IPS-18c (cell line): ENCODE results near the gene S100A13.

ENCODE experiments used
- H3K4me3 ChIP-seq: 2 replicates; pipeline ENCODE4 v1.7.0; 2013; ENCODE audit warnings: low read depth, mild to moderate bottlenecking, low read length, moderate library complexity; ENCODE audit not compliant: insufficient read depth
- H3K9me3 ChIP-seq: one replicate; pipeline ENCODE4 v1.6.1; 2013; ENCODE audit warnings: mild to moderate bottlenecking, low read length, moderate library complexity; ENCODE audit not compliant: control insufficient read depth, insufficient read depth

Gene S100A13

DNA sequence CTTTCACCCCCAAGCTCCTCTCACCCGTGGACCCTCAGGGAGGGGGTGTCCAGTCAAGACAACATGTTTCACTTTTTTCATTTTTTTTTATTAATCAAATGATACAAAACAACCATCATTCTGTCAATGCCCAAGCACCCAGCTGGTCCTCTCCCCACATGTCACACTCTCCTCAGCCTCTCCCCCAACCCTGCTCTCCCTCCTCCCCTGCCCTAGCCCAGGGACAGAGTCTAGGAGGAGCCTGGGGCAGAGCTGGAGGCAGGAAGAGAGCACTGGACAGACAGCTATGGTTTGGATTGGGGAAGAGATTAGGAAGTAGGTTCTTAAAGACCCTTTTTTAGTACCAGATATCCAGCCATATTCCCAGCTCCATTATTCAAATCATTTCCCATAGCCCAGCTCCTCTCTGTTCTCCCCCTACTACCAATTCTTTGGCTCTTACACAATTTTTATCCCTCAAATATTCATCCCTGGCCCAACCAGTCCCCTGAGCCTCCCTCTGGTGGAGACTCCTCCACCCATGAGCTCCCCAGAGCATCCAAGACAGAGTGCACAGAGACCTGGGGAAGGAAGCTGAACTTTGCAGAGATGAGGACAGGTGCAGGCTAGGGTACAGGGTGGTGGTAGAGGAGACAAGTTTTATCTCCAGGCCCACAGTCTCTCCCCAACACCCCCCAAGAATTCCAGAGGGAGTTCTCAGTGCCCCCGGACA, 13.0 kb downstream of the S100A13 start:
- Histone ChIP-seq H3K9me3 (no peaks in the 10 kb centered on the region), H3K4me3 (no peak overlapping the region)

DNA sequence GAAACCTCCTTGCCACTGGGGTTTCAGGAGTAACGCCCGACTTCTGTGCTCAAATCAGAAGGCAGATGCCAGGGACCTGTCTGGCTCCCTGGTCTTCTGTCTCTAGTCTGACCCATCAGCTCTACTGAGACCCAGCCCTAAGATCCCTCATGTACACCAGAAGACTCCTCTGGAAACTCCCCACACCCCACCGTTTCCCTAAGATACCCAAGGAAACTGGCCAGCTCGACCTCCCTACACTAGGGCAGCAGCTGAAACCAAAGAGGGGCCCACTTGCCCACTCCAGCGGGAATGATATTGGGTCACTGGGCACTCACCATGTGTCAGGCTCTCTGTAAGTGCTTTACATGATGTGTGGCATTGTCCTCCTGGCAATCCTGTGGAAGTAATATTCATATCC, 13.9 kb downstream of the S100A13 start:
- H3K4me3 ChIP-seq: no peak overlapping the region

DNA sequence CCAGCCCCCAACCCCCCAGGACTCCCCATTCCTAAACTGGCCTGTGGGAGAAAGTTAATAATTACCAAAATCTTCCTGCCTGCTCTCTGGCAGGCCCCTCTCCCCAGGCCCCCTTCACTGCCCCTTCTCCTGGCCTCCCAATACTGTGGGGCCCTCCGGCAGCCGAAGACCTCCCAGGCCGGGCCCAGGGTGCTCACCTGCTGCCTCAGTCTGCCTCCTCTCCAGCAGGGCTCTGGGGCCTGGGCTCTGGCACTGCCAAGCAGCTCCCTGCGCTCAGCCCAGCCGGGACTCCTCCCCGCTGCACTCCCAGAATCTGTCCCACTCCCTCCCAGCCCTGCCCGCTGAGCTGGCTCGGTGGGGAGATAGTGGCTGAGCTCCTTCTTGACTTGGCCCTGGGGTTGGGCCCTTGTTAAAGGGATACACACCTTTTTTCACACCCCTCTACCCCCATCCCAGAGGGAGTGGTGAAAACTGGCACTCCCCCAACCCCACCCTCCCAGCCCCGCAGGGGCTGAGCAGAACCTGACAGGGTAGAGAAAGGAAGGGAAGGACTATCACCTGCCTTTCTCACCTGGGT, 14.5 kb downstream of the S100A13 start, which contains the start of gene S100A16:
TSS of gene S100A16 (minus strand) at position 383 of the 577 bp plus-strand sequence. CDS start 4,986 bp downstream, outside the sequence.
- Histone ChIP-seq H3K4me3 (peak within 1 kb of the TSS; percentile 34), H3K9me3 (no peaks in the 10 kb centered on the region)

More for the DNA sequence above, 13.9 kb downstream of the S100A13 start:
- no peaks in the 10 kb centered on the region for H3K9me3 ChIP-seq

DNA sequence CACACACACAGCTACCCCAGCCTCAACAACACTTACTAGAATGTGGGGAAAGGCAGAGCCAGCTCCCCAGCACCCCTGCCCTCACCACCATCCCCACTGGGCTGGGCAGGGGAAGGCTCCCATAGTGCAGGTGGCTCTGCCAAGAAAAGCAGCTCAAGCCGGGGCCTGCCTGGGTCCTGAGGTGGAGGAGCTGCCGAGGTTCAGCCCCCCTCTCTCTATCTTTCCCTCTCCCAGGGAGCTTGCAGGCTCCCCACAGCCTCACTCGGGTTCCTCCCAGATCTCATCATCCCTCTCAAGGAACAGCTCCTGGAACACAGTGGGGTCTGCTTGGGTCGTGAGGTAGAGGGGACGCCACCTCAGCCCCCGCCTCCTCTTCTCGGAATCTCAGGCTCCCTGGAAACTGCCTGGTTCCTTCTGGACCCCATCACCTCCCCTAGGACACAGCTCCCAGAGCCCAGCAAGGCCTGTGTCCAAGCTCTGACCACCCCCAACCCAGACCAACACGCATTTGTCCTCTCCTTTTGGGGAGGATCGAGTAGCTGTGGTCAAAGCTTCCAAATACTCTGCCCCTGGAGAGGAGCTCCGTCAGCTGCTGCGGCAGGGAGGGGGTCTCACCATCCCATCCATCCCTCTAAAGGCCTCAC, 15.1 kb downstream of the S100A13 start:
- peak overlapping the region; percentile 34 for H3K4me3 ChIP-seq

DNA sequence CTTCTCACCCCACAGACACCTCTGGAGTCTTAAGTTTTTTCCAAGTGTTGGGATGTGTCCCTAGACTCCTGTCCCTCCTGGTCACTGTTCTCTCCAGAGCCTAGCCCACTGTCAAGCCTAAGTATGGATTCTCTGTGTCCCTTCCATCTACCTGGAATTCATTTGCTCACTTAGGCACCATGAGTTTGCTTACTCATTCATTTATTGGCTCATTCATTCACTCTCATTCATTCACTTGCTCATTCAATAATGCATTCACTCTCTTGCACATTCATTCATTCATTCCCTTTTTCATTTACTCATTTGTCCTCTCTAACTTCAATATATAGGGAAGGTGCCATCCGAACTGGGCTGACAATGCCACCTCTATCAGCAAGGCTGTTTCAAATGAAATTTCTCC, 15.9 kb downstream of the S100A13 start:
- no peaks in the 10 kb centered on the region for H3K9me3 ChIP-seq
- no peak overlapping the region for H3K4me3 ChIP-seq

More for the DNA sequence above, 15.1 kb downstream of the S100A13 start:
- no peaks in the 10 kb centered on the region for H3K9me3 ChIP-seq

DNA sequence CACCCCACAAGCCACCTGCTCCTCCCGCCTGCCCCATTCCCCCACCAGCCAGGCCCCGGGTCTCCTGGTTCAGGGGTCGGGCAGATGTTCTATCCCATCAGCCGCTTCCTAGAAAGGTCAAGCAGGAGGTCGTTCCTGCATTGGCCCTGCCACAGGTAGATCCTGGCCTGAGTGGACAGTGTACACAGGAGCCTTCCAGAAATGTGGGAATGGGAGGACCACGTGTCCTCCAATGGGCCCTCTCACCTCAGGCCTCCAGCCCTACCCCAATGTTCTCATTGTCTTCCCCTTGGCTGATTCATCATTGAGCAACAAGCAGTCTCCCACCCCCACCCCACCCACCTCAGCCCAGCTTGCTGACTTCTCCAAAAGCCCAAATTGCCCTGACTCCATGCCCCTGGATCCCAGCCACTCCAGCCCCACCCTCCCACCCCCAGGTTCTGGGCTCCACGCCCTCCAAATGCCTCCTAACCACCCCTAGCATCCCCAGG, 16.4 kb downstream of the S100A13 start:
- H3K9me3 ChIP-seq: no peaks in the 10 kb centered on the region
- no peak overlapping the region for H3K4me3 ChIP-seq

DNA sequence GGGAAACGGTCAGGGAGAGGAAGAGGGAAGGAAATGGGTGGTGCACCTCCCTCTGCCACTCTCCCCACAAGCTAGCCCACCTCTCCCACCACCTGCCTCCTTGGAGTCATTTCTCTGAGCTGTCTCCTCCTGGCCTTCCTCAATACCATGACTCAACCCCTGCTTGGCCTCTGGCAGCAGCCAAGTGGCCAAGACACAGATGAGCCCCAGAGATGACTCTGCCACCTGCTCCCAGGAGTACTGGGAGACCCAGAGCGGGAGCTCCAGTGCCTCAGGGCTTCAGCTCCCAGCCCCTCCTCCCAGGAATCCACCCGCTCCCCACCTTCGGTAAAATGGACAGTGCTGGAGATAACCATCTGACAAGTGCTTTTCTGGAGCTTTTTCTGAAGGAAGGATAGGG, 17.0 kb downstream of the S100A13 start:
- Histone ChIP-seq H3K9me3 (no peaks in the 10 kb centered on the region), H3K4me3 (no peak overlapping the region)

DNA sequence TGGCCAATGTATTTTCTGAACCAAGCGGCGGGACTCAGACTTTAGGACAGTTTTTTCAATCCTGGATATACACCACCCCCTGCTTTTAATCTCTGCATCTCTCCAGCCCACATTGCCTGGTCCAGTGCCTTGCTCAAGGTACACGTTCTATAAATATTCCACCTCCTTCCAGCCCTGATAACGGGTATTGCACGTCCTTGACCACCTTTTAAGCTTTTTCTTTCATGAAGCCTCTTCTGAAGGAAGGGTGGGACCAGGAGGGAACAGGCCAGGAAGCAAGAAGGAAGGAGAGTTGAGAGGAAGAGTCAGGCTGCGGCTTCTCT, 17.8 kb downstream of the S100A13 start:
- H3K4me3 ChIP-seq: no peak overlapping the region
- no peaks in the 10 kb centered on the region for H3K9me3 ChIP-seq

DNA sequence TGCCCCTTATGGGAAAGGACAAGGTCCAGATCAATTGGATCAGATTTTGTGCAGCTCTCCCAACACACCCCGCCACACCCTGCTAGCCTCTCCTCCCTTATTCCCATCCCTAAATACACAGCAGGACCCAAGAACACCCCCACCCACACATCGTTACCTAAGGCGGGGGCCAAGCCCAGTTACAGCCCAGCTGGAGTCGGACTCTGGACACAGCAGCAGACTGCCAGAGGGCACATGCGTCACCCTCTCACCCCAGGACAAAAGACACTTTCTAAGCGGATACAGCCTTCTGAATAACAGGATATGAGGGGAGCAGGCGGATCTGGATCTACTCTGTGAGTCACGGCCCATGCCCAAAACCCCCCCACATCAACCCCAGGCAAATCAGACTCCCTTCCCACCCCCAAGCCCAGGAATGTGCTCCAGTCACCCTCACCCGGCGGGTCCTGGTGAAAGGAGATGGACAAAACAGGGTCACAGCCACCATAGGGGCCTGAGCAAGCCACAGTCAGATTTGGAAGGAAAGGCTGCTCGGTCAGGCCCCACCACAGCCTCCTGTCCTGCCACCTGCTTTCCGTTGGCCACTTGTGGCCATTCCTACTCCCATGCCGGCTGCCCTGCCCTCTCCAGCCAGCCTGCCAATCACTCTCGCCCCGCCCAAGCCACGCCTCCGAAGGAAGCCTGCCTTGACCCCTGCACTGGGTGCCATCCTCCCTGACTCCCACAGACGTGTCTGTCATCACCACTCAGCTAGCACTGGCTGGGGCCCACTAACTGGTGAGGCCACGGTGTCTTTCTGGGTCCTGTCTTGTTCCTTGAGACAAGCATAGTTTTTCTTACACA, 18.3 kb downstream of the S100A13 start:
- Histone ChIP-seq H3K9me3 (no peaks in the 10 kb centered on the region), H3K4me3 (peak overlapping the region; percentile 28; the same call in 1 of the 2 replicates)

DNA sequence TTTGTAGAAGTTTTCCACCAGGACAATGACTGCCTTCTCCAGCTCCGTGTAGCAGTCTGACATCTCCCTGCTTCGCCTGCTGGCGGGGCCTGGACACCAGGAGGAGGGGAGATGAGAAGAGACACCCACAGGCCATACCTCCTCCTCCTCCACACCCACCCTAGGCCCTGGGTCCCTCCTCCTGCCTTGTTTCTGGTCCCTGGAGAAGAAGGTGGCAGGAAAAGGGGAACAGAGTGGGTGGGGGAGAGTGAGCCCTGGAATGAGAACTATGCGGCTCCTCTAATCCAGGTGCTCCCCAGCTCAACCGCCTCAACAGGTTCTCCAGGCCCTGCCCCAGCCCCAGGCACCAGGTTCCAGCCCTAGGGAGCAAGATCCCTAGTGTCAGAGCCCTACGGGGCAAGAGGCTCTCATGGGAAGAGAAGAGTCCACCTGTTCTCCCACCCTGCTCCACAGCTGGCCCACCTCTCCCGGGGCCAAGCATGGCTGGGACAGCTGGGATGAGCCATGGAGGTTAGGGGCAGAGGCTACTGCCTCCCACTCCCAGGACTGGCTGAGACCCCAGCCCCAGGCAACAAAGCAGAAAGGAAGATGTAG, 19.1 kb downstream of the S100A13 start:
- no peak overlapping the region for H3K4me3 ChIP-seq
- no peaks in the 10 kb centered on the region for H3K9me3 ChIP-seq

DNA sequence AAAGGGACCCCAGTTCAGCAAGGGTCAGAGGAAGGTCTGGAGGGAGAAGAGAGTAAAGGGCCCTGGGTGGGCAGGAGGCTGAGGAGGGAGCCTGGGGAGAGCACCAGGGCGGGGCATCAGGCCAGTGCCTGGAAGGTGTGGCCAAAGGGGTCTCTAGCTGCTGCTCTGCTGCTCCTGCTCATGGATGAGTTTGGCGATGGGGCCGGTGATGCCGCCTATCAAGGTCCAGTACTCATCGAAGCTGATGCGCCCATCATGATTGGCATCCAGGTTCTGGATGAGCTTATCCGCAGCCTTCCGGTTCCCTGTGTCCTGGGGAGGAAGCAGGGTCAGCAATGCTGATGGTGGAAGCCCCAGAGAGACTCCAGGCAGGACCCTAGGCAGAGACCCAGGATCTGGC, 19.9 kb downstream of the S100A13 start:
- Histone ChIP-seq H3K4me3 (no peak overlapping the region), H3K9me3 (no peaks in the 10 kb centered on the region)

DNA sequence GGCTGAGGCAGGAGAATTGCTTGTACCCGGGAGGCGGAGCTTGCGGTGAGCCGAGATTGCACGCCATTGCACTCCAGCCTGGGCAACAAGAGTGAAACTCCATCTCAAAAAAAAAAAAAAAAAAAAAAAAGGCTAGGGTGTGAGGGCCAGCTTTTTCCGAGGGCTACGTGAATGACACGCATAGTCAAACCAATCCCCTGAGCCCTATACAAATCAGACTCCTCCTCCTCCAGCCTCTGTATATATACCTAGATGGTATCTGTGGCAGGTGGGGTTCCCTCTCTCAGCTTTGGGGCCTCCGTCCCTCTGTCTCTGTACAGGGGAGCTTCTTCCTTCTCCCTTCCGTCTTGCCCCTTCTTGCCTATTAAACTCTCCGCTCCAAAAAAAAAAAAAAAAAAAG, 21.1 kb downstream of the S100A13 start:
- no peaks in the 10 kb centered on the region for H3K9me3 ChIP-seq
- no peak overlapping the region for H3K4me3 ChIP-seq

DNA sequence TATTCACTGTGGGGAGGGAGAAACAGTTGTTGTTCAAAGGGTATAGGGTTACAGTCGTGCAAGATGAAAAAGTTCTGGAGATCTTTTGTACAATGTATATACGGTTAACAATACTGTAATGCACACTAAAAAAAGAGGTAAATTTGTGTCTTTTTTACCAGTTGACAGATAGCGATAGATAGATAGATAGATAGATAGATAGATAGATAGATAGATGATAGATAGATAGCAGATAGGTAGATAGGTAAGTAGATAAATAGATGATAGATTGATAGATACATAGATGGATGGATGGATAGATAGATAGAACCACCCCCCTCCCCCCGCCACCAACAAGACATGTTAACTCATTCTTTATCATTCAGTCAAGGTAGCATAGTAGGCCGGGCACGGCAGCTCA, 24.6 kb downstream of the S100A13 start:
- no peak overlapping the region for H3K4me3 ChIP-seq
- no peaks in the 10 kb centered on the region for H3K9me3 ChIP-seq

DNA sequence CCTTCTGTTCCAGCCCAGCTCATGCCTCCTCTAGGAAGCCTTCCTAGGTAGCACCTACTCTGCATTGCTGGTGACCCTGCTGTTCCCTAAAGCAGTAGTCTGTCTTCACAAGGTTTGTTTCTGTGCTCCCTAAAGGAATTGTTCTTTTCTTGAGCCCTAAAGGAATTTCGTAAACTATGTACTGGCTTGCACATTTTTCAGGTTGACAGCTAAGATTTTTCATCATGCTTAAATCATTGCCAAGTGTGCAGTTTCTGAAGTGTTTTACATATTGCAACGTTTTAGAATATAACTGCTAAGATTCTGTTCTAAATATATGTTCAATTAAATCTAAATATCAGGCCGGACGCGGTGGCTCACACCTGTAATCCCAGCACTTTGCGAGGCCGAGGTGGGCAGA, 27.5 kb downstream of the S100A13 start:
- Histone ChIP-seq H3K9me3 (no peaks in the 10 kb centered on the region), H3K4me3 (no peak overlapping the region)

DNA sequence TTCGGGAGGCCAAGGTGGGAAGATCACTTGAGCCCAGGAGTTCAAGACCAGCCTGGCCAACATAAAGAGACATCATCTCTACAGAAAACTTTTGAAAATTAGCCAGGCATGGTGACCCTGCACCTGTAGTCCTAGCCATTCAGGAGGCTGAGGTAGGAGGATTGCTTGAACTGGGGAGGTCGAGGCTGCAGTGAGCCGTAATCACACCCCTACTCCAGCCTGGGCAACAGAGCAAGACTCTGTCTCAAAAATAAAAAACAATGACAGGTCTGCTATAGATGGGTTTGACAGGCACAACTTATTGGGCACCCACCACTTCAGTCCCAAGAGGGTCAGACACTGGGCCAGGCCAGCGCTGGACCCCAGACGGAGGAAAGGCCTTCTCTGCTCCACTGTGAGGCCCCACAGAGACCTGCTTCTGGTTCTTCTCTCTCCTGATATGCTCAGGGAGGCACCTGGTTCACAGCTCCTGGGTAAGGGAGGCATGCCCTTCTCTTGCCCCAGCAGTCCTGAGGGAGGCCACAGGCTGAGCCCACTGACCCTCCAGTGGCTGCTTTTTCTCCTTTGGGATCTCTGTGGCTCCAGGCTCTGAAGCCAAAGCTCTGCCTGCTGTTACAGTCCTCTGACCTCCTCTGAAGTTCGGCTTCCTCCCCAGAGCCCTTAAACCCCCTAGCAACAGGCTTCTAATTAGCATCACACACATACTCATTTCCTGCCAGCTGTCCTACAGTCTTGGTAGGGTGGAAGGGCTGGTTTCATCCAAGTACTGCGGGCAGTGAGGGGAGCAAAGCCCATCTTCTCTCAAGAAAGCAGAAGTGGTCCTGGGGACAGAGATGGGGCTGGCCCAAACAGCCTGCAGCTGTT, 28.8 kb downstream of the S100A13 start:
- no peaks in the 10 kb centered on the region for H3K9me3 ChIP-seq
- H3K4me3 ChIP-seq: 0 out of 2 replicates have a peak overlapping the region, but pooled peaks have one; percentile 2

DNA sequence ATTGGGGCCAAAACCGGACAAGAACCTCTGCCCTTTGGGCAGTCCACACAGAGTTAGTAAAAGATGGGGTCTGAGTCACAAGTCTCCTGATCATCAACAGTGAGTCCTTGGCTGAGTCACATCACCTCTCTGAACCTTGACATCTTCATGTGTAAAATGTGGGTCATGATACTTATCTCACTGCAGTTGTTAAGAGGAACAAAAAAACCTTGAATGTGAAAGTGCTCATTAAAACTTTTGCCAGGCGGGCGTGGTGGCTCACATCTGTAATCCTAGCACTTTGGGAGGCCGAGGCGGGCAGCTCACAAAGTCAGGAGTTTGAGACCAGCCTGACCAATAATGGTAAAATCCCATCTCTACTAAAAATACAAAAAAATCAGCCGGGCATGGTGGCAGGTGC, 30.1 kb downstream of the S100A13 start:
- H3K4me3 ChIP-seq: no peak overlapping the region

More for the DNA sequence above, 30.1 kb downstream of the S100A13 start:
- H3K9me3 ChIP-seq: no peaks in the 10 kb centered on the region
